SU-DHL-6 (cell line): Measurements from ENCODE around the gene CNTRL.

ENCODE experiments used
- H2AFZ ChIP-seq: fragments of 200-600 bp; sonication (generic); 2 replicates; pipeline ENCODE4 v1.6.1; 2014; ENCODE audit warnings: low read depth, mild to moderate bottlenecking, moderate library complexity, mixed read lengths, antibody characterized with exemption, low read length; ENCODE audit not compliant: severe bottlenecking
- H3F3A ChIP-seq: fragments of 200-600 bp; shearing (Covaris generic); 2 replicates; pipeline ENCODE4 v1.6.0; 2016; ENCODE audit warnings: antibody characterized with exemption, mild to moderate bottlenecking; ENCODE audit not compliant: insufficient read depth
- H3K27ac ChIP-seq: fragments of 200-600 bp; sonication (generic); 2 replicates; pipeline ENCODE4 v1.5.1; 2016; ENCODE audit warnings: low read depth, mild to moderate bottlenecking, low read length, moderate library complexity, mixed read lengths
- H3K27me3 ChIP-seq: fragments of 200-600 bp; sonication (generic), shearing (Covaris generic); 2 replicates; pipeline ENCODE4 v1.6.0; 2014; ENCODE audit warnings: mild to moderate bottlenecking, low read length
- H3K36me3 ChIP-seq: fragments of 200-600 bp; sonication (generic); 2 replicates; pipeline ENCODE4 v1.6.1; 2014; ENCODE audit warnings: mild to moderate bottlenecking, low read length, mixed read lengths
- H3K4me2 ChIP-seq: fragments of 300-600, 200-600 bp; shearing (Covaris generic), sonication (generic); 2 replicates; pipeline ENCODE4 v1.6.0; 2014; ENCODE audit warnings: low read length, low read depth, mild to moderate bottlenecking; ENCODE audit not compliant: poor library complexity, severe bottlenecking
- H3K4me3 ChIP-seq: fragments of 200-600 bp; sonication (generic); 2 replicates; pipeline ENCODE4 v1.5.1; 2014; ENCODE audit warnings: antibody characterized with exemption, low read length, mild to moderate bottlenecking, mixed read lengths; ENCODE audit not compliant: insufficient read depth, poor library complexity, severe bottlenecking
- H3K79me2 ChIP-seq: fragments of 200-600 bp; sonication (generic); 2 replicates; pipeline ENCODE4 v1.6.1; 2014; ENCODE audit warnings: mild to moderate bottlenecking, low read length, moderate library complexity; ENCODE audit not compliant: insufficient read depth
- H3K9ac ChIP-seq: fragments of 200-600 bp; sonication (generic); 2 replicates; pipeline ENCODE4 v1.7.0; 2014; ENCODE audit warnings: mild to moderate bottlenecking, low read length
- H3K9me2 ChIP-seq: fragments of 200-600 bp; sonication (generic); replicated peaks from 2 replicates; pipeline ENCODE4 v1.6.1; 2014; ENCODE audit warnings: low read length; ENCODE audit not compliant: insufficient read depth
- H3K9me3 ChIP-seq: fragments of 200-600 bp; sonication (generic); 2 replicates; pipeline ENCODE4 v1.6.1; 2014; ENCODE audit warnings: low read length, mixed read lengths; ENCODE audit not compliant: insufficient read depth
- H4K20me1 ChIP-seq: fragments of 200-600 bp; sonication (generic); 2 replicates; pipeline ENCODE4 v1.6.1; 2014; ENCODE audit warnings: low read depth, mild to moderate bottlenecking, antibody characterized with exemption, low read length, moderate library complexity, mixed read lengths
- EZH2phosphoT487 ChIP-seq: fragments of 200-600 bp; sonication (generic), shearing (Covaris generic); conservative IDR thresholded peaks from 2 replicates; pipeline ENCODE4 v1.6.1; 2018; ENCODE audit warnings: mild to moderate bottlenecking, antibody characterized with exemption, low read length, moderate library complexity, mixed read lengths
- TF ChIP-seq, protein P1 (sequence below): fragments of 200-600 bp; sonication (generic); IDR thresholded peaks from one replicate; pipeline ENCODE4 v1.5.1; 2017; ENCODE audit warnings: antibody characterized with exemption, mild to moderate bottlenecking, low read length, moderate library complexity; ENCODE audit not compliant: insufficient read depth, poor library complexity, severe bottlenecking

Gene CNTRL

DNA sequence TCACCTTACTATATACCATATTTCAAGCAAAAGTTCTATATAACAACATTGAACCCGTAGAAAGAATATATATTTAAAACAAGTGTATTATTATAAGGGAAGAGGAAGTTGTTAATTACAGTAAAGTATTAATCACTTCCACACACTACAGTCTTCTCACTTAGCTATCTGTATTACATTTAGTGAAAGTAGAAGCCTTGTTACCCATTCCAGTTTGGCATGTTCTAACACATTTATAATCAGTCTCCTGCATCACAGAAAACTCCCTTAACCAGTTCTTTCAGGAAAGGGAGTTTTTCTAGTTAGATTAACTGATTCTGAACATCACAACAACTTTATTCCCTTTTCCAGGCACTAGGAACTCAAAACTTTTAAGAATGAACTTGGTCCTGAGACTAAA lies 120.0 kb downstream of the CNTRL start:
- no peak overlapping the region for H3K4me3 ChIP-seq
- peak overlapping the region; percentile 94 for H3K4me2 ChIP-seq
- no peaks in the 10 kb centered on the region for H3K27me3 ChIP-seq
- H3K9me2 ChIP-seq = no peaks in the 10 kb centered on the region
- peaks cover 100% of the 10 kb centered on the region for H3K79me2 ChIP-seq
- no peaks in the 10 kb centered on the region for H3K9me3 ChIP-seq
- H3F3A ChIP-seq = peaks cover 45% of the 10 kb centered on the region; the same call in 1 of the 2 replicates
- peak overlapping the region; percentile 12; the same call in 1 of the 2 replicates for H3K27ac ChIP-seq
- H4K20me1 ChIP-seq = peaks cover 87% of the 10 kb centered on the region
- peaks cover 15% of the 10 kb centered on the region; the same call in 1 of the 2 replicates for H3K36me3 ChIP-seq
- 0 out of 2 replicates have a peak overlapping the region, but pooled peaks have one; percentile 11 for H3K9ac ChIP-seq
- no peak for TF ChIP-seq EZH2phosphoT487
- TF ChIP-seq, protein P1, sequence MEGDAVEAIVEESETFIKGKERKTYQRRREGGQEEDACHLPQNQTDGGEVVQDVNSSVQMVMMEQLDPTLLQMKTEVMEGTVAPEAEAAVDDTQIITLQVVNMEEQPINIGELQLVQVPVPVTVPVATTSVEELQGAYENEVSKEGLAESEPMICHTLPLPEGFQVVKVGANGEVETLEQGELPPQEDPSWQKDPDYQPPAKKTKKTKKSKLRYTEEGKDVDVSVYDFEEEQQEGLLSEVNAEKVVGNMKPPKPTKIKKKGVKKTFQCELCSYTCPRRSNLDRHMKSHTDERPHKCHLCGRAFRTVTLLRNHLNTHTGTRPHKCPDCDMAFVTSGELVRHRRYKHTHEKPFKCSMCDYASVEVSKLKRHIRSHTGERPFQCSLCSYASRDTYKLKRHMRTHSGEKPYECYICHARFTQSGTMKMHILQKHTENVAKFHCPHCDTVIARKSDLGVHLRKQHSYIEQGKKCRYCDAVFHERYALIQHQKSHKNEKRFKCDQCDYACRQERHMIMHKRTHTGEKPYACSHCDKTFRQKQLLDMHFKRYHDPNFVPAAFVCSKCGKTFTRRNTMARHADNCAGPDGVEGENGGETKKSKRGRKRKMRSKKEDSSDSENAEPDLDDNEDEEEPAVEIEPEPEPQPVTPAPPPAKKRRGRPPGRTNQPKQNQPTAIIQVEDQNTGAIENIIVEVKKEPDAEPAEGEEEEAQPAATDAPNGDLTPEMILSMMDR = no peak
- no peak overlapping the region for H2AFZ ChIP-seq

DNA sequence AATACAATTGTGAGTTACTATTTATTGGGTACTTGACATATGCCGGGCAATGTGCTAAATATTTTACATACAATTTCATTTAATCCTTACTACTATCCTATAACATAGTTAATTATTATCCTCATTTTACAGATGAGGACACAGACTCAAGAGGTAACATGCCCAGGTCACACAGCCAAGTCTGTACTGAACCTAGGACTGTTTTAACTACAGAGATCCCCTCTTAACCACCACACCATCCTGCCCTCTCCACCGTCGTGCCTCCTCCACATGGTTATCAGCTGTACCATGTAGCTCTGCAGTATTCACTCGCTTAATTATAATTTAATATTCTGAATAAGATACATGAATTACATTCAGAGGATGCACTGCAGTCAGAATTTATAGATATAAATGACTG lies 121.6 kb downstream of the CNTRL start:
- no peak overlapping the region for H3K9ac ChIP-seq
- no peaks in the 10 kb centered on the region for H3K9me2 ChIP-seq
- H3K27me3 ChIP-seq = no peaks in the 10 kb centered on the region
- peaks cover 100% of the 10 kb centered on the region for H3K79me2 ChIP-seq
- no peak for TF ChIP-seq EZH2phosphoT487
- TF ChIP-seq, protein P1 = no peak
- peaks cover 87% of the 10 kb centered on the region for H4K20me1 ChIP-seq
- peak overlapping the region; percentile 94 for H3K4me2 ChIP-seq
- H3K4me3 ChIP-seq = peak overlapping the region; percentile 9
- no peaks in the 10 kb centered on the region for H3K9me3 ChIP-seq
- H3F3A ChIP-seq = peaks cover 45% of the 10 kb centered on the region; the same call in 1 of the 2 replicates
- H3K27ac ChIP-seq = peak overlapping the region; percentile 12; the same call in 1 of the 2 replicates
- peaks cover 11% of the 10 kb centered on the region; the same call in 1 of the 2 replicates for H3K36me3 ChIP-seq
- H2AFZ ChIP-seq = no peak overlapping the region

DNA sequence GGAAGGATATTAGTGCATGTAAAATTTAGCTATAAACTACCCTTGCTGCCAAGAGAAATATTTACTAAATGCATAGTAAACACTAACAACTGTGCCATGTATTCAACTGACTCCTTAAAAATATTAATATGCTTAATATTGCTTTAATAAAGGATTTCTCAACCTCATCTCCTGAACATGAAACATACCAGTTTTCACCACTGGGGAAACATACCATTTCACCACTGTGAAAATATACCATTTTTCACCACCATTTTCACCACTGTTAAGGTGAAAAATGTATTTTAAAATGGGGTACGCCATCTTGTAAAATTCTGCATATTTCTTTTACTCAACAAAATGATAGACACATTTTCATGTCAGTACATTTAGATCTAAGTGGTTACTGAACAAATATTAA lies 122.4 kb downstream of the CNTRL start:
- Histone ChIP-seq H4K20me1 (peaks cover 80% of the 10 kb centered on the region), H3K9ac (no peak overlapping the region), H3K4me3 (no peak overlapping the region), H3K27me3 (no peaks in the 10 kb centered on the region), H3K9me3 (no peaks in the 10 kb centered on the region), H3F3A (peaks cover 38% of the 10 kb centered on the region; the same call in 1 of the 2 replicates), H3K27ac (peak overlapping the region; percentile 12; the same call in 1 of the 2 replicates), H2AFZ (no peak overlapping the region), H3K9me2 (no peaks in the 10 kb centered on the region), H3K36me3 (peaks cover 5% of the 10 kb centered on the region; the same call in 1 of the 2 replicates), H3K79me2 (peaks cover 96% of the 10 kb centered on the region), H3K4me2 (peak overlapping the region; percentile 94)
- TF ChIP-seq, protein P1 = no peak
- no peak for TF ChIP-seq EZH2phosphoT487
